Measurements from ENCODE around the gene ADPRHL1.

GRCh38 chr13:113383089-113383488 lies 70.2 kb downstream of the ADPRHL1 start:
- TF ChIP-seq CTCF (IDR thresholded peaks at IDR 0.05; ENCODE audit: low read depth, low read length, missing input control): no peak
- TF ChIP-seq YY1 (IDR thresholded peaks at IDR 0.05): no peak
- TF ChIP-seq SP1 (IDR thresholded peaks at IDR 0.05): no peak
- no peak for TF ChIP-seq REST (IDR thresholded peaks at IDR 0.05)
- TF ChIP-seq RAD21 (IDR thresholded peaks at IDR 0.05): no peak
- TF ChIP-seq MAX (IDR thresholded peaks at IDR 0.05): no peak
- no peak for TF ChIP-seq RXRA (IDR thresholded peaks at IDR 0.05)
- TF ChIP-seq TAF1 (conservative IDR thresholded peaks at IDR 0.05): no peak
- TF ChIP-seq EGR1 (IDR thresholded peaks at IDR 0.05; ENCODE audit: low read depth in 2 of 2): no peak
